Fibroblast of pulmonary artery (primary cell): Measurements from ENCODE around the gene PARD3.
A peak's percentile ranks its signal among the peaks of the same experiment; 100 is the strongest.

Experiments
- DNase-seq: peaks from one replicate; pipeline ENCODE4 v3.0.0-alpha.2; 2010; ENCODE audit warnings: low read depth
- H3K4me3 ChIP-seq: replicated peaks from 2 replicates; pipeline ENCODE4 v1.5.1; 2011; ENCODE audit warnings: low read depth, mild to moderate bottlenecking, control low read depth, low read length, moderate library complexity
- TF ChIP-seq, protein P1 (sequence below): IDR thresholded peaks from 2 replicates; pipeline ENCODE4 v1.5.1; 2011; ENCODE audit warnings: mild to moderate bottlenecking, control low read depth, low read length, inconsistent platforms; ENCODE audit errors: missing control alignments

Gene PARD3

DNA sequence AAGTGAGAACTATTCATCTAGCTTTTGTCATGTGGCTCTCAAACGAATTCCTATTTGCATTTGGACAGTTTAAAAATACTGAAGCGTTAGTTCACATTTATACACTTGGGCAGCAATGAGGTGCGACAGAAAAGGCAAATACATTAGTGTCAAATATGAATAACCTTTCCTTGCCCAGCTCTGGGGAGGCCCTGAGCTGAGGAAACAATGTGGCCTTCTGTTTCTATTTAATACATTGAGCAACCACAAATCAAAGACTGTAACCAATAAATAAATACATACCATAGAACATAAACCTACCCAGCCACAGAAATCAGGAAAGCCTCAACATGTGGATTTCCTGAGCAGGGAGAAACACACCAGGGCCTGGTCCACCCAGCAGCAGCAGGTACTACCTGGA, 585.2 kb downstream of the PARD3 start:
- H3K4me3 ChIP-seq = no peak overlapping the region
- no peak for DNase-seq
- TF ChIP-seq, protein P1, sequence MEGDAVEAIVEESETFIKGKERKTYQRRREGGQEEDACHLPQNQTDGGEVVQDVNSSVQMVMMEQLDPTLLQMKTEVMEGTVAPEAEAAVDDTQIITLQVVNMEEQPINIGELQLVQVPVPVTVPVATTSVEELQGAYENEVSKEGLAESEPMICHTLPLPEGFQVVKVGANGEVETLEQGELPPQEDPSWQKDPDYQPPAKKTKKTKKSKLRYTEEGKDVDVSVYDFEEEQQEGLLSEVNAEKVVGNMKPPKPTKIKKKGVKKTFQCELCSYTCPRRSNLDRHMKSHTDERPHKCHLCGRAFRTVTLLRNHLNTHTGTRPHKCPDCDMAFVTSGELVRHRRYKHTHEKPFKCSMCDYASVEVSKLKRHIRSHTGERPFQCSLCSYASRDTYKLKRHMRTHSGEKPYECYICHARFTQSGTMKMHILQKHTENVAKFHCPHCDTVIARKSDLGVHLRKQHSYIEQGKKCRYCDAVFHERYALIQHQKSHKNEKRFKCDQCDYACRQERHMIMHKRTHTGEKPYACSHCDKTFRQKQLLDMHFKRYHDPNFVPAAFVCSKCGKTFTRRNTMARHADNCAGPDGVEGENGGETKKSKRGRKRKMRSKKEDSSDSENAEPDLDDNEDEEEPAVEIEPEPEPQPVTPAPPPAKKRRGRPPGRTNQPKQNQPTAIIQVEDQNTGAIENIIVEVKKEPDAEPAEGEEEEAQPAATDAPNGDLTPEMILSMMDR = no peak

DNA sequence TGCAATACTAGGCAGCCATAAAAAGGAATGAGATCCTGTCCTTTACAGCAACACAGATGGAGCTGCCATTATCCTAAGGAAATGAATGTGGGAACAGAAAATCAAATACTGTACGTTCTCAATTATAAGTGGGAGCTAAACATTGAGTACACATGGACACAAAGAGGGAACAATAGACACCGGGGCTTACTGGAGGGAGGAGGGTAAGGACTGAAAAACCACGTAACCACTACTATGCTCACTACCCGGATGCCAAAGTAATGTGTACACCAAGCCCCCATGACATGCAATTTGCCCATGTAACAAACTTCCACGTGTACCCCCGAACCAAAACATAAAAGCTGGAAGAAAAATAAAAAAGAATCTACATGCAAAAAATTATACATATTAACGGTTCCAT, 587.0 kb downstream of the PARD3 start:
- no peak for DNase-seq
- H3K4me3 ChIP-seq = no peak overlapping the region
- TF ChIP-seq, protein P1 = no peak

DNA sequence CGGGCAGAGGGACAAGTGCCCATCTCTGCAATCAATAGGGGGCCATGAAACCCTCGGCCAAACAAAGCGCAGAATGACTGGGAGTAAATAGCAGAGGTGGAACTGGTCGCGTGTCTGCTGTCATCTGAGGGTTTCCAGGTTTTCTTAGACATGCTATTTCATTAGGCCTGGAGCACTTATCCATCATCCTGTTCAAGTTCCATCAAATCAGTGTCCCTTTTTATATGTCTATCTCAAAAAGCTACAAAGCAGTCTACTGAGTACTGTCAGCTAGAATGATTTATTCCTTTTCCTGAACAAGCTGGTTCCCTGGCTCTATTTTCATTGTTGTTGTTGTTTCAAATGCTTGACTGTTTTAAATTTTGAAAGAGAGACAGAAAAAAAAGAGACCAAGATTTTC, 590.5 kb downstream of the PARD3 start:
- TF ChIP-seq, protein P1 = no peak
- no peak for DNase-seq

DNA sequence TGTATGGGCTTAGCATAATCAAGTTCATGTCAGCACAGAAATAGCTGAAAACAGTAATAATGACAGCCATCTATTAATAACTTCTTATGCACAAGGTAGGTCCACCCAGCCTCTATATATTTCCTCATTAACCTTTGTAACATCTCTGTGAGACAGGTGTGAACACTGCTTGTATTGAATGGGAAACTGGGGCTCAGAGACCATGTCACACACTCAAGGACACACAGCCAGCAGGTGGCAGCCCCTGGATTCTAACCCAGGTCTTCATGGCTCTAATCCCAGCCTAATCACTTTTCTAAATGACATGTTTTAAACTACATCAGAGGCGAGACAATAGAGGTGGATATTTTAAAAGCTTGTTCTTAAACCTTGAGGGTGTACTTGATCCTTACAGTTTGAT, 591.4 kb downstream of the PARD3 start:
- TF ChIP-seq, protein P1 = peak; percentile 4
- H3K4me3 ChIP-seq = no peak overlapping the region
- no peak for DNase-seq

More for the DNA sequence above, 590.5 kb downstream of the PARD3 start:
- H3K4me3 ChIP-seq = no peak overlapping the region

DNA sequence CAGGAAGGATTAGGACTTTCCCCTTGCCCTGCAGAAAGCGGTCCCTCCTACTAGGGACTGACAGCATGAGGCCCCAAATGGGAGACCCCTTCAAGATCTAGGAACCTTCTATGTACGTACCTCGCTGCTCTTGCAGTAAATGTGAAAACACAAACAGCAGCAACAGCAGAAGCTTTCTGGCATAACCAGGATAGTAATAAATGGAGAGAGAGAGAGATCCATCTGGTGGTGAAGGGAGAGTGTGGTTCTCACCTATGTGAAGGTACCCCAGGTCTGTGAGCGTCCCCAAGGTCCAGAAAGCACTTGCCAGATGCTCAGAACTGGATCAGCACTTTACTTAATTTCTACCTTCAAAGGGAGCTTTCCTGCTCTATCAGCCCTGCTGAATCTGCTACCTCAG, 592.7 kb downstream of the PARD3 start:
- H3K4me3 ChIP-seq = no peak overlapping the region
- DNase-seq = no peak
- TF ChIP-seq, protein P1 = no peak

DNA sequence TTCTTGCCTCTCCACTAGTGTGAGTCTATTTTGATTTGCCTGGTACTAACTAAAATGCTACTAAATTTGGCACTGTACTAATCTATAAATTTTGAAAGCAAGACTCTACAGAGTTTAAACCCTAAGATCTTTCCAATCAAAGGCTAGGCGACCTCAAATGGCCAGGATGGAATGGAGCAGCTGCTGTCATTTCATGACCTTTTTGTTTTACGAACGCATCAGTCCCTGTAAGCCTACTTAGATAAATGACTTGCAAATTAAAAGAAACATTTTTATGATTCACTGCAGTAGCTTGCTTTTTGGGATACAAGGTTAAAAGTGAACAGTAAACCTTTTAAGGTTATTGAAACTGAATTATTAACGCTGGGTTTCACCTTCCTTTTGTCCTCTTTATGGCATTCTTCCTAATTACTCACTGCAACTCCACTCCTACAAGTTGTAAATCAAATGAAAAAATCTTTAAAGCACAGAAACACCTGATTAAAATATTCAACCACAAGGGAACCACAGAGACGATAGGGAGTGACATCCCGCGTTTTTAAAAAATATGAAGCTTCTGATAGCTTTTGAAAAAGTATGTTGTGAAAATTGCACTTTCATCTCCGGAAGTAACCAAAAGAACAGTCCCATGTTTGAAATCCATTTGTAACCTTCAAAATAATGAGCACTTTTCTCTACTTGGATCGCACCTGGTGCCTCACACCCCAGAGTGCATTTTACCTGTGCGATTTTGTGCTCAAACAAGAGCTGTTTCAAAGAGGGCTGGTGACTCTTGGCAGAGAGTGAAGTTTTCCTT, 595.1 kb downstream of the PARD3 start:
- DNase-seq = no peak
- TF ChIP-seq, protein P1 = no peak
- no peak overlapping the region for H3K4me3 ChIP-seq

DNA sequence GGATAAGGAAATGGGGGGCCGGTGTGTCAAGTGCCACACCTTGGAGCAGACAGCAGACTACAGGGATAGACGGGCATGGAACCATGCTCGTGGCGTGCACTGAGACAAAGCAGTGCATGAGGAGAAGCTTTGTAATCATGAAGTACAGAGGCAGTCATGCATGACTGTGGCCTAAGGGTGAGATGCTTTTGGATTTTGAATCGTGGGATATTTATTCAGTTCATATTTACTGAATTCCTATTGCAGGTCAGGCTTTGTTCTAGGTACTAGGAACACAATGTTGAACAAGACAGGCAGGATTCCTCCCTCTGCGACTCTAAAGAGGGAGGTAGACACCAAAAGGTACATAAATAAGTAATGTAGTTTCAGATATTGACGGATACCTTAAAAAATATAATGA, 597.6 kb downstream of the PARD3 start:
- no peak overlapping the region for H3K4me3 ChIP-seq
- no peak for DNase-seq
- TF ChIP-seq, protein P1 = no peak
